Endometrial microvascular endothelial cells (primary cell): ENCODE data around the gene TMEM41A. TPM values are rescaled to one million over a fixed set of nuclear protein-coding genes. Genes with fewer than 3 reads are reported as not detected.

Source experiments
- in situ Hi-C: cut with HindIII; loops from 2 replicates; pipeline ENCODE4 v1.10.0; 2017; ENCODE audit warnings: low sequenced_read_pairs, low pct_unique_long_range_greater_than_20kb; ENCODE audit errors: inconsistent ontology term
- total RNA-seq: library from RNA; depleted of rRNA; stranded (reverse); fragments of >200 nt; gene quantifications from one replicate; pipeline ENCODE4 v1.2.3, GENCODE V29; 2015; ENCODE audit errors: inconsistent ontology term

The TMEM41A gene
- total RNA-seq, 1 donor from 2014 or later = 15.6 TPM

GRCh38 chr3:185439745-185440466 is 58.9 kb downstream of the TMEM41A start:
- in situ Hi-C loops = no loop called here

Other genes with a start within 250 kb of the TMEM41A start
- 17.9 TPM for gene EHHADH, start 245.0 kb downstream of the TMEM41A start, total RNA-seq
- 14.5 TPM for gene MAP3K13, start 135.9 kb downstream of the TMEM41A start, total RNA-seq
- not detected for gene LIPH, start 53.6 kb upstream of the TMEM41A start, total RNA-seq
- 20.3 TPM for gene SENP2, start 87.3 kb upstream of the TMEM41A start, total RNA-seq